HG03521 (cell line): ENCODE results near the gene LAMB1.

Experiments
- ATAC-seq: cut with Tn5 transposase; IDR thresholded peaks from one replicate; pipeline ENCODE4 v1.9.1; 2021; ENCODE audit warnings: mild to moderate bottlenecking, moderate library complexity; ENCODE audit not compliant: unreplicated experiment

The LAMB1 gene

GRCh38 chr7:107999779-108000560 lies 3.0 kb downstream of the LAMB1 start:
- ATAC-seq = no peak

GRCh38 chr7:107998660-107999480 lies 4.1 kb downstream of the LAMB1 start:
- no peak for ATAC-seq

GRCh38 chr7:107998150-107998549 lies 4.8 kb downstream of the LAMB1 start:
- ATAC-seq = no peak

- no peak for ATAC-seq
These were observed 6.7 kb downstream of the LAMB1 start for GRCh38 chr7:107996072-107996882.

- ATAC-seq = no peak
These were observed 7.5 kb downstream of the LAMB1 start for GRCh38 chr7:107995184-107996071.

- ATAC-seq = no peak
These were observed 8.4 kb downstream of the LAMB1 start for GRCh38 chr7:107994421-107995030.

GRCh38 chr7:107993891-107994291 lies 9.1 kb downstream of the LAMB1 start:
- no peak for ATAC-seq

- ATAC-seq = no peak
These were observed 13.2 kb downstream of the LAMB1 start for GRCh38 chr7:107989618-107990373.

- no peak for ATAC-seq
These were observed 20.0 kb downstream of the LAMB1 start for GRCh38 chr7:107982918-107983389.

GRCh38 chr7:107982042-107982840 lies 20.7 kb downstream of the LAMB1 start:
- ATAC-seq = no peak

- no peak for ATAC-seq
These were observed 21.5 kb downstream of the LAMB1 start for GRCh38 chr7:107981466-107981865.

- no peak for ATAC-seq
These were observed 22.2 kb downstream of the LAMB1 start for GRCh38 chr7:107980671-107981190.

- no peak for ATAC-seq
These were observed 22.8 kb downstream of the LAMB1 start for GRCh38 chr7:107980171-107980570.

- no peak for ATAC-seq
These were observed 24.0 kb downstream of the LAMB1 start for GRCh38 chr7:107978815-107979408.

- ATAC-seq = no peak
These were observed 25.9 kb downstream of the LAMB1 start for GRCh38 chr7:107977048-107977447.

- ATAC-seq = no peak
These were observed 26.3 kb downstream of the LAMB1 start for GRCh38 chr7:107976620-107977019.

GRCh38 chr7:107975394-107976013 lies 27.5 kb downstream of the LAMB1 start:
- ATAC-seq = no peak
